Esophagus squamous epithelium (tissue), 5 donors: Measurements from ENCODE around the gene C11orf52. TPM values are rescaled to one million over a fixed set of nuclear protein-coding genes. Genes with fewer than 3 reads are reported as not detected.

ENCODE experiments used
- DNase-seq: peaks from one replicate; lab custom pipeline; 2025; lab: John Stamatoyannopoulos, UW
- H3K27ac ChIP-seq, 4 donors: fragments of 200-600 bp; sonication (generic); one replicate each; pipeline ENCODE4 v1.5.1; 2016 to 2019; ENCODE audit warnings: mild to moderate bottlenecking in 1 of 4
- H3K27me3 ChIP-seq, 4 donors: fragments of 200-600 bp; sonication (generic); 1 replicate in 3 of 4; 2 replicates in 1 of 4; pipeline versions ENCODE4 v1.5.1 to v1.6.0; 2017 to 2021; ENCODE audit warnings: antibody characterized with exemption in 1 of 4
- H3K36me3 ChIP-seq, 3 donors: fragments of 200-600 bp; sonication (generic); one replicate each; pipeline ENCODE4 v1.5.1; 2016 to 2019
- H3K4me1 ChIP-seq, 3 donors: fragments of 200-600 bp; sonication (generic); one replicate each; pipeline ENCODE4 v1.5.1; 2017 to 2019
- H3K4me3 ChIP-seq, 4 donors: fragments of 200-600 bp; sonication (generic); 1 replicate in 3 of 4; 2 replicates in 1 of 4; pipeline ENCODE4 v1.5.1; 2016 to 2019; ENCODE audit warnings: mild to moderate bottlenecking in 2 of 4, moderate library complexity in 1 of 4
- H3K9me3 ChIP-seq, 3 donors: fragments of 200-600 bp; sonication (generic); one replicate each; pipeline ENCODE4 v1.5.1; 2016 to 2019
- POLR2A ChIP-seq, 4 donors: fragments of 450-650 bp; IDR thresholded peaks; one replicate each; pipeline ENCODE4 v1.6.1; 2017; ENCODE audit warnings: antibody characterized with exemption in 4 of 4, mild to moderate bottlenecking in 4 of 4, moderate library complexity in 3 of 4
- WGBS, 2 donors: methylation state at CpG; one replicate each; pipeline ENCODE4 v1.1.5; 2018; 5-methylcytosine and 5-hydroxymethylcytosine counted together
- intact Hi-C: fragments of 100-400 bp; cut with DNase I; formaldehyde crosslinking; loops from one replicate; pipeline ENCODE4 v1.15.0; 2022
- total RNA-seq, 4 donors: library from RNA; depleted of rRNA; stranded (reverse); fragments of >200 nt; gene quantifications; one replicate each; pipeline ENCODE4 v1.1.0, GENCODE V29; 2016
- TF ChIP-seq, protein P1 (sequence below), 6 experiments: fragments of 450-650 bp in 4 of 6; fragments of 200-600 bp in 2 of 6; sonication (generic) in 2 of 6; IDR thresholded peaks; one replicate each; pipeline ENCODE4 v1.5.1; 2016 to 2019; ENCODE audit warnings: antibody characterized with exemption in 6 of 6, mild to moderate bottlenecking in 4 of 6, moderate library complexity in 4 of 6
- donor health status: DM: yes; HTN: yes; CAD: no.

Gene C11orf52
- total RNA-seq, 4 donors from 2014 or later: 2.4 to 10.2 (median 3.7) TPM

DNA sequence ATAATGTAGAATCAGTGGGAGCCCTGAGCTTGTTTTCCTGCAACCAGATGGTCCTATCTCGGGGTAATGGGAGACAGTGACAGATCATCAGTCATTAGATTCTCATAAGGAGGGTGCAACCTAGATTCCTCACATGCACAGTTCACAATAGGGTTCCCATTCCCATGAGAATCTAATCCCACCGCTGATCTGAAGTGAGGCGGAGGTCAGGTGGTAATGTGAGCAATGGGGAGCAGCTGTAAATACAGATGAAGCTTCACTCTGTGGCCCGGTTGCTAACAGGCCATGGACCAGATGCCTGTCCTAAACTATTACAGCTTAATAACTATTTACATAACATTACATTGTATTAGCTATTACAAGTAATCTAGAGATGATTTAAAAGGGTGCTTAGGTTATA is 35.4 kb downstream of the C11orf52 start:
- H3K4me1 ChIP-seq: no peaks in the 10 kb centered on the region
- no peak for DNase-seq

DNA sequence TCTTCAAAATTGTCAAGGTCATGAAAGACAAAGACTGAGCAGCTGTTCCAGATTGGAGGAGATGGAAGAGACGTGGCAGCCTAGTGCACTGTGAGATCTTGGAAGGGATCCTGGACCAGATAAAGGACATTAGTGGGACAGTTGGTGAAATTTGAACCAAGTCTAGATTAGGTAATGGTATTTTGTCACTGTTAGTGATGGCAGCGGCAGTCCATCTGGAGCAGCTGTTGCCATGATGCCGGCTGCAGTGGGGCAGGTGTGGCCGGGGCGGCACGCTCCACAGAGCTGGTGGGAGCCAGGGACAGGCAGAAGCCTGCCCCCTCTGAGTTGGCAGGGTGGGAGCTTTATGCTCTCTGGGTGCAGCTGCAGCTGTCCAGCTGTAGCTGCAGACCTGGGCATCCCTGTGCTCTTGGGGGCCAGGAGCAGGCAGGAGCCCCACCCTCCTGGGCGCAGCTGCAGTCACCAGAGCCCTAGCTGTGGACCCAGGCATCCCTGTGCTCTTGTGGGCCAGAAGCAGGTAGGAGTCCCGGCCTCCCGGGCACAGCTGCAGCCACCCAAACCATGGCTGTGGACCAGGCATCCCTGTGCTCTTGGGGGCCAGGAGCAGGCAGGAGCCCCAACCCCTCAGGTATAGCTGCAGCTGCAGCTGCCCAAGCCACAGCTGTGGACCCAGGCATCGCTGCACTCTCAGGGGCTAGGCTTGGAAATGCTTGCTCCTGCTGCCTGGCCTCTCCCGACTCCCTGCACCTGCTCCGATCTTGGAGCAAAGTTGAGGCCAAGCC is 39.1 kb downstream of the C11orf52 start:
- H3K9me3 ChIP-seq: no peaks in the 10 kb centered on the region
- intact Hi-C loops: no loop called here
- 87 to 92% methylated on average over 5 to 6 of the region's 12 CpGs for WGBS, 2 donors

More for the DNA sequence above, 35.4 kb downstream of the C11orf52 start:
- Histone ChIP-seq H3K36me3 (peaks cover 0 to 1% (median 0%) of the 10 kb centered on the region in 3 donors), H3K9me3 (no peaks in the 10 kb centered on the region), H3K4me3 (no peak overlapping the region), H3K27ac (no peak overlapping the region), H3K27me3 (no peaks in the 10 kb centered on the region)
- intact Hi-C loops: no loop called here
- TF ChIP-seq, protein P1, sequence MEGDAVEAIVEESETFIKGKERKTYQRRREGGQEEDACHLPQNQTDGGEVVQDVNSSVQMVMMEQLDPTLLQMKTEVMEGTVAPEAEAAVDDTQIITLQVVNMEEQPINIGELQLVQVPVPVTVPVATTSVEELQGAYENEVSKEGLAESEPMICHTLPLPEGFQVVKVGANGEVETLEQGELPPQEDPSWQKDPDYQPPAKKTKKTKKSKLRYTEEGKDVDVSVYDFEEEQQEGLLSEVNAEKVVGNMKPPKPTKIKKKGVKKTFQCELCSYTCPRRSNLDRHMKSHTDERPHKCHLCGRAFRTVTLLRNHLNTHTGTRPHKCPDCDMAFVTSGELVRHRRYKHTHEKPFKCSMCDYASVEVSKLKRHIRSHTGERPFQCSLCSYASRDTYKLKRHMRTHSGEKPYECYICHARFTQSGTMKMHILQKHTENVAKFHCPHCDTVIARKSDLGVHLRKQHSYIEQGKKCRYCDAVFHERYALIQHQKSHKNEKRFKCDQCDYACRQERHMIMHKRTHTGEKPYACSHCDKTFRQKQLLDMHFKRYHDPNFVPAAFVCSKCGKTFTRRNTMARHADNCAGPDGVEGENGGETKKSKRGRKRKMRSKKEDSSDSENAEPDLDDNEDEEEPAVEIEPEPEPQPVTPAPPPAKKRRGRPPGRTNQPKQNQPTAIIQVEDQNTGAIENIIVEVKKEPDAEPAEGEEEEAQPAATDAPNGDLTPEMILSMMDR (IDR thresholded peaks at IDR 0.05): no peak
- TF ChIP-seq POLR2A (IDR thresholded peaks at IDR 0.05): no peak
- WGBS, 2 donors: 79 to 86% methylated on average over 4 of the region's 4 CpGs

DNA sequence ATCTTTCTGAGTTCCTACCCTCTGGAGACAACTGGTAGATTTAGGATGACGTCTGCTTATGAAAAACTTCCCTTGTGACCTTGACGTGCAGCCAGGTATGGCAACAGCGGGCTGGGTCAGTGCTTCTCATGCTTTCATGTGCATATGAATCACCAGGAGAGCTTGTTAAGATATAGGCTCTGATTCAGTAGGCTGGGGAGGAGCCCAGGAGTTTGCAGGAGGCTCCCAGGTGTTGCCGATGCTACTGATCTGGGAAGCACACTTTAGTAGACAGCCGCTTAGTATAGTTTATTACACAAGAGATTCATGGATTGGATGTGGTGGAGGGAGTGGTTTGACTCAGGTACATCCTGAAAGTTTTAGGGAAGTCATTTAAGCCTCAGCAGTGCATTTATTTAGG is 42.2 kb downstream of the C11orf52 start:
- Histone ChIP-seq H3K9me3 (no peaks in the 10 kb centered on the region), H3K4me1 (peaks cover 3 to 43% (median 5%) of the 10 kb centered on the region in 3 donors), H3K4me3 (no peak overlapping the region), H3K27me3 (no peaks in the 10 kb centered on the region), H3K36me3 (peaks cover 0 to 4% (median 0%) of the 10 kb centered on the region in 3 donors), H3K27ac (peak overlapping the region in 3 of 4 donors; percentile 21 to 62 (median 46))
- no peak for TF ChIP-seq POLR2A (IDR thresholded peaks at IDR 0.05)
- TF ChIP-seq, protein P1 (IDR thresholded peaks at IDR 0.05): no peak
- no peak for DNase-seq
- intact Hi-C loops: no loop called here
- 28 to 46% methylated on average over 4 to 5 of the region's 5 CpGs for WGBS, 2 donors

More for the DNA sequence above, 39.1 kb downstream of the C11orf52 start:
- H3K4me1 ChIP-seq: peaks cover 3 to 23% (median 5%) of the 10 kb centered on the region in 3 donors
- no peak overlapping the region for H3K27ac ChIP-seq
- no peak for TF ChIP-seq POLR2A (IDR thresholded peaks at IDR 0.05)
- TF ChIP-seq, protein P1 (IDR thresholded peaks at IDR 0.05): no peak
- no peaks in the 10 kb centered on the region for H3K27me3 ChIP-seq
- H3K4me3 ChIP-seq: no peak overlapping the region
- H3K36me3 ChIP-seq: peaks cover 0 to 4% (median 0%) of the 10 kb centered on the region in 3 donors
- DNase-seq: no peak

DNA sequence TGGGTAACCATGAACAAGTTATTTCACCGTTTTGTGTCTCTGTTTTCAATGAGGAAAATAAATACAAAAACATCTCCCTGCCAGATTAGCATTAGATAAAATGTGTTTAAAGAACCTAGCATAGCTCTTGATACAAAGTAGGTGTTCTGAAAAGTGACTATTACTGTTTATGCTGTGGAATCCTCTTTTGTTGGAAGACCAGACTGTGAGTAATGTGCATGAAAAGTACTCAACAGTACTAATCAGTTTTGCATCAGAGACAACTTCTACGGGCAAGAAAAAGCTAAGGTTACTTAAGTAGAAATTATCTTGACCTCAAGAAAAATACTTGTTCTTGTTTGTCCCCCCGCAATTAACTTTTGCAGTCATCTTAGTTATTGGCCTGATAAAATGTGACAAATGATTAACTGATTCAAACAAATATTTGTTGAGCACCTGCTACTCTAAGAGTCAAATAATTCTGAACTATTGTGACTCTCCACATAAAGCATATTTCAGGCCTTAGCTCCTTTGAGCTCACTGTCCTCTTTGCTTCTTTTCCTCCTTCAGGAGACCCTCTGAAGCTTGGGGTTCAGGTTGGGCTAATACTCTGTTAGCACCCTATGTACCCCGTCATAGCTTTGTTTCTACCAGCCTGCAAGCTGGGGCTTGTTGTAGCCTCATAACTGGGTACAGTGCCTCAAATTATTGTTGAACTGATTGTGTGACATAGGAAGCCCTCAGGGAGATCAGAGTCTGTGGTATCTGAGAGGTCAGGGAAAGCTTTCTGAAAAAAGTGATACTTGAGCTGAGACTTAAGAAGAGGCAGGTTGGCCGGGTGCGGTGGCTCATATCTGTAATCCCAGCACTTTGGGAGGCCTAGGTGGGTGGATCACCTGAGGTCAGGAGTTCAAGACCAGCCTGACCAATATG is 42.9 kb downstream of the C11orf52 start:
- intact Hi-C loops: no loop called here
- 55 to 63% methylated on average over 6 of the region's 6 CpGs for WGBS, 2 donors
- no peak for TF ChIP-seq POLR2A (IDR thresholded peaks at IDR 0.05)
- TF ChIP-seq, protein P1 (IDR thresholded peaks at IDR 0.05): no peak
- peaks cover 3 to 43% (median 5%) of the 10 kb centered on the region in 3 donors for H3K4me1 ChIP-seq
- no peak for DNase-seq
- H3K4me3 ChIP-seq: no peak overlapping the region
- no peaks in the 10 kb centered on the region for H3K27me3 ChIP-seq
- no peaks in the 10 kb centered on the region for H3K9me3 ChIP-seq
- peaks cover 0 to 4% (median 0%) of the 10 kb centered on the region in 3 donors for H3K36me3 ChIP-seq
- peak overlapping the region in 3 of 4 donors; percentile 21 to 62 (median 46) for H3K27ac ChIP-seq
